OCI-LY3 (cell line): ENCODE results near the gene CAMK2B.
"Not testable (repeated sequence)": the region's sequence is repeated elsewhere in the genome, so short reads cannot be mapped to it uniquely, and the experiment has no call there.

ENCODE experiments used
- H2AFZ ChIP-seq: fragments of 200-600, 300-600 bp; shearing (Covaris generic); 2 replicates; pipeline ENCODE4 v1.6.0; 2014; ENCODE audit warnings: antibody characterized with exemption, low read depth, low read length
- H3K27ac ChIP-seq: fragments of 200-600, 300-600 bp; sonication (generic); 2 replicates; pipeline ENCODE4 v1.5.1; 2014; ENCODE audit warnings: mild to moderate bottlenecking, low read length, moderate library complexity, mixed read lengths
- H3K27me3 ChIP-seq: fragments of 200-600, 300-600 bp; sonication (generic); 2 replicates; pipeline ENCODE4 v1.6.1; 2014; ENCODE audit warnings: low read depth, low read length, mixed read lengths
- H3K36me3 ChIP-seq: fragments of 200-600, 300-600 bp; sonication (generic); replicated peaks from 2 replicates; pipeline ENCODE3; 2014; ENCODE audit warnings: low read depth, low read length, mixed read lengths
- H3K4me1 ChIP-seq: fragments of 300-600, 200-600 bp; sonication (generic); 2 replicates; pipeline ENCODE4 v1.6.1; 2014; ENCODE audit warnings: low read length, mixed read lengths
- H3K4me2 ChIP-seq: fragments of 200-600, 300-600 bp; sonication (generic); 2 replicates; pipeline ENCODE4 v1.6.1; 2014; ENCODE audit warnings: low read length, mixed read lengths
- H3K4me3 ChIP-seq: fragments of 300-600, 200-600 bp; sonication (generic); 2 replicates; pipeline ENCODE4 v1.5.1; 2014; ENCODE audit warnings: antibody characterized with exemption, mild to moderate bottlenecking, low read length, moderate library complexity
- H3K79me2 ChIP-seq: fragments of 300-600, 200-600 bp; shearing (Covaris generic); 2 replicates; pipeline ENCODE4 v1.6.1; 2014; ENCODE audit warnings: mild to moderate bottlenecking, low read length, mixed read lengths
- H3K9ac ChIP-seq: fragments of 300-600, 200-600 bp; shearing (Covaris generic); 2 replicates; pipeline ENCODE4 v1.6.0; 2014; ENCODE audit warnings: mild to moderate bottlenecking, low read length, moderate library complexity
- H3K9me3 ChIP-seq: fragments of 200-600, 300-600 bp; shearing (Covaris generic); 2 replicates; pipeline ENCODE4 v1.6.1; 2014; ENCODE audit warnings: low read length, mixed read lengths; ENCODE audit not compliant: insufficient read depth
- H4K20me1 ChIP-seq: fragments of 200-600, 300-600 bp; sonication (generic); 2 replicates; pipeline ENCODE4 v1.6.1; 2016; ENCODE audit warnings: low read length, mixed read lengths; ENCODE audit not compliant: insufficient read depth
- EZH2phosphoT487 ChIP-seq: fragments of 200-600 bp; shearing (Covaris generic); IDR thresholded peaks from 2 replicates; pipeline ENCODE4 v1.6.1; 2018; ENCODE audit warnings: antibody characterized with exemption, mixed run types, low read depth
- TF ChIP-seq, protein P1 (sequence below): fragments of 200-600, 300-600 bp; sonication (generic); IDR thresholded peaks from 2 replicates; pipeline ENCODE4 v1.5.1; 2014; ENCODE audit warnings: antibody characterized with exemption, low read length, low read depth

The CAMK2B gene

DNA sequence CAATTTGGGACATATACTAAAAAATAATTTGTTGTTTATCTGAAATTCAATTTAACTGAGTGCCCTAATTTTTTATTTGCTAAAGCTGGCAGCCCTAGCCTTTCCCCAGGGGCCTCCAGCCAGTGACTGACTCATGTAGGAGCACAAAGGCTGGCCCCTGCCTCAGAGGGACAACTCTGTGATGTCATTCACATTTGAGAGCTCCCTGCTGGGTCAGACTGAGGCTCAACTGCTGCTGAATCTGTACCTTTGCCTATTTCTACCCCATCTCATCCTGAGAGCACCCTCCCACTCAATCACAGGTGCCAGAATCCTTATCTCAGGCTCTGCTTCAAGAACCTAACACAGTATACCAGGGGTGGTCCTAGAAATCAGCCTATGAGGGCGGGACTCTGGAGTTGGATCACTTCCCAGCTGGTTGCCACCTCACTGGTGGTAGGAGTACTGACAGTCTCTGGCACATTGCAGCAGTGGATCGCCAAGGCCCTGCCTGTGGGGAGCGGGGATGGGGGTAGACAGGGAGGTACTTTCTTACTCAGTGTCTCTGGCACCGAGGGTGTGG is 147.7 kb downstream of the CAMK2B start:
- TF ChIP-seq, protein P1, sequence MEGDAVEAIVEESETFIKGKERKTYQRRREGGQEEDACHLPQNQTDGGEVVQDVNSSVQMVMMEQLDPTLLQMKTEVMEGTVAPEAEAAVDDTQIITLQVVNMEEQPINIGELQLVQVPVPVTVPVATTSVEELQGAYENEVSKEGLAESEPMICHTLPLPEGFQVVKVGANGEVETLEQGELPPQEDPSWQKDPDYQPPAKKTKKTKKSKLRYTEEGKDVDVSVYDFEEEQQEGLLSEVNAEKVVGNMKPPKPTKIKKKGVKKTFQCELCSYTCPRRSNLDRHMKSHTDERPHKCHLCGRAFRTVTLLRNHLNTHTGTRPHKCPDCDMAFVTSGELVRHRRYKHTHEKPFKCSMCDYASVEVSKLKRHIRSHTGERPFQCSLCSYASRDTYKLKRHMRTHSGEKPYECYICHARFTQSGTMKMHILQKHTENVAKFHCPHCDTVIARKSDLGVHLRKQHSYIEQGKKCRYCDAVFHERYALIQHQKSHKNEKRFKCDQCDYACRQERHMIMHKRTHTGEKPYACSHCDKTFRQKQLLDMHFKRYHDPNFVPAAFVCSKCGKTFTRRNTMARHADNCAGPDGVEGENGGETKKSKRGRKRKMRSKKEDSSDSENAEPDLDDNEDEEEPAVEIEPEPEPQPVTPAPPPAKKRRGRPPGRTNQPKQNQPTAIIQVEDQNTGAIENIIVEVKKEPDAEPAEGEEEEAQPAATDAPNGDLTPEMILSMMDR = no peak
- no peak for TF ChIP-seq EZH2phosphoT487
- Histone ChIP-seq H3K27ac (no peak overlapping the region), H3K4me2 (no peak overlapping the region)

DNA sequence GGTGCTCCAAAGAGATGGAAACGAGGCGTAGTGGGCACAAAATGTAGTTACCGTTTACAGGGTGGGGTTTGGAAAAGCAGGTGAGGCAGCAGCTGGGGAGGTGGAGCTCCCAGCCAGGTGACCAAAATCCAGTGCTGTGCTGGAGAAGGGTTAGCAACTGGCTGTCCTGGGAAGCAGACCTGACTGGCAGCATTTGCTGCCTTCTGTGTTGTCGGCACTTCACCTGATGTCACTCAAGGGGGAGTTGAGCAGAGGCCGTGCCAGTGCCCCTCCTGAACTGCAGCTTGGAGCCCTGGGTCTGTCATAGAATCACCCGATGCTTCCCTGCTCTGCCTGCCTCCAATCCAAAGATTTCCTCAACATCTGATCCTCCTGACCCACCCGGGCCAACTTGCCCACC is 148.9 kb downstream of the CAMK2B start:
- H3K9me3 ChIP-seq = no peaks in the 10 kb centered on the region
- no peaks in the 10 kb centered on the region for H3K79me2 ChIP-seq
- peaks cover 10% of the 10 kb centered on the region; the same call in 1 of the 2 replicates for H3K27me3 ChIP-seq
- no peak overlapping the region for H3K27ac ChIP-seq
- TF ChIP-seq, protein P1 = no peak
- TF ChIP-seq EZH2phosphoT487 = no peak
- no peak overlapping the region for H3K9ac ChIP-seq
- H2AFZ ChIP-seq = no peak overlapping the region
- no peak overlapping the region for H3K4me3 ChIP-seq
- no peaks in the 10 kb centered on the region for H4K20me1 ChIP-seq
- H3K4me2 ChIP-seq = no peak overlapping the region
- peaks cover 14% of the 10 kb centered on the region for H3K4me1 ChIP-seq
- H3K36me3 ChIP-seq = no peaks in the 10 kb centered on the region

More for the DNA sequence above, 147.7 kb downstream of the CAMK2B start:
- Histone ChIP-seq H3K79me2 (no peaks in the 10 kb centered on the region), H3K9ac (no peak overlapping the region), H3K4me1 (peaks cover 7% of the 10 kb centered on the region), H3K36me3 (no peaks in the 10 kb centered on the region), H3K9me3 (no peaks in the 10 kb centered on the region), H3K4me3 (no peak overlapping the region), H2AFZ (no peak overlapping the region), H3K27me3 (peaks cover 20% of the 10 kb centered on the region; the same call in 1 of the 2 replicates), H4K20me1 (no peaks in the 10 kb centered on the region)

DNA sequence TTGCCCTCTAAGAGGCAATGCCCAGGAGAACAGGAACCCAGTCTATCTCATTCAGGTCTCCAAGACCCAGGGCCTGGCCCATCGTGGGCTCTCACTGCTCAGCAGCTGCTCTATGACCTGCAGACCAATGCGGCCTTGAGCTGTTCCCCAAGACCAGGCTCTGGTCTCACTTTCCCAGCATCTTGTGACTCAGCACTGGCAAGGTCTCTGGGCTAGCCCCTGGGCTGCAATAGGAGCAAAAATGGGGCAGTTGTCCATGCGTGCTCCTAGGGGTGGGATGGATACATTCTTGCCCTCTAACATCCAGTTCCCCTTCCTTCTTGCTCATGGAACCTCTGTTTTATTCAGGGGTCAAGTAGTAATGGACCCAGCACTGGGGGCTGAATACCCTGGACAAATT is 149.7 kb downstream of the CAMK2B start:
- H3K4me1 ChIP-seq = peaks cover 14% of the 10 kb centered on the region
- H3K79me2 ChIP-seq = no peaks in the 10 kb centered on the region
- H3K4me3 ChIP-seq = no peak overlapping the region
- no peak overlapping the region for H3K9ac ChIP-seq
- no peak overlapping the region for H2AFZ ChIP-seq
- H3K9me3 ChIP-seq = no peaks in the 10 kb centered on the region
- no peaks in the 10 kb centered on the region for H4K20me1 ChIP-seq
- H3K27ac ChIP-seq = no peak overlapping the region
- H3K36me3 ChIP-seq = no peaks in the 10 kb centered on the region
- H3K27me3 ChIP-seq = peaks cover 10% of the 10 kb centered on the region; the same call in 1 of the 2 replicates
- TF ChIP-seq, protein P1 = no peak
- no peak for TF ChIP-seq EZH2phosphoT487
- H3K4me2 ChIP-seq = no peak overlapping the region

DNA sequence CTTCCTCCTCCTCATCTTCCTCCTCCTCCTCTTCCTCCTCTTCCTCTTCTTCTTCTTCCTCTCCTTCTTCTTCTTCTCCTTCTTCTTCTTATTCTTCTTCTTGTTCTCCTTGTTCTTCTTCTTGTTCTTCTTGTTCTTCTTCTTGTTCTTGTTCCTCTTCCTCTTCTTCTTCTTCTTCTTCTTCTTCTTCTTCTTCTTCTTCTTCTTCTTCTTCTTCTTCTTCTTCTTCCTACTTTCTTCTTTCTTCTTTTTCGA is 150.8 kb downstream of the CAMK2B start:
- not testable (repeated sequence) for H3K36me3 ChIP-seq, H3K9ac ChIP-seq, H3K79me2 ChIP-seq, H3K9me3 ChIP-seq, H3K4me3 ChIP-seq, H3K4me2 ChIP-seq, H4K20me1 ChIP-seq, H3K27ac ChIP-seq, H2AFZ ChIP-seq
- Histone ChIP-seq H3K27me3 (peaks cover 10% of the 10 kb centered on the region; the same call in 1 of the 2 replicates), H3K4me1 (peaks cover 14% of the 10 kb centered on the region)
